GM18873 (cell line): ENCODE results near the gene CCRL2.

Source experiments
- ATAC-seq: cut with Tn5 transposase; IDR thresholded peaks from one replicate; pipeline ENCODE4 v1.9.1; 2021; ENCODE audit warnings: mild to moderate bottlenecking, moderate library complexity, moderate number of reproducible peaks; ENCODE audit not compliant: unreplicated experiment, low FRiP score

CCRL2 gene

DNA sequence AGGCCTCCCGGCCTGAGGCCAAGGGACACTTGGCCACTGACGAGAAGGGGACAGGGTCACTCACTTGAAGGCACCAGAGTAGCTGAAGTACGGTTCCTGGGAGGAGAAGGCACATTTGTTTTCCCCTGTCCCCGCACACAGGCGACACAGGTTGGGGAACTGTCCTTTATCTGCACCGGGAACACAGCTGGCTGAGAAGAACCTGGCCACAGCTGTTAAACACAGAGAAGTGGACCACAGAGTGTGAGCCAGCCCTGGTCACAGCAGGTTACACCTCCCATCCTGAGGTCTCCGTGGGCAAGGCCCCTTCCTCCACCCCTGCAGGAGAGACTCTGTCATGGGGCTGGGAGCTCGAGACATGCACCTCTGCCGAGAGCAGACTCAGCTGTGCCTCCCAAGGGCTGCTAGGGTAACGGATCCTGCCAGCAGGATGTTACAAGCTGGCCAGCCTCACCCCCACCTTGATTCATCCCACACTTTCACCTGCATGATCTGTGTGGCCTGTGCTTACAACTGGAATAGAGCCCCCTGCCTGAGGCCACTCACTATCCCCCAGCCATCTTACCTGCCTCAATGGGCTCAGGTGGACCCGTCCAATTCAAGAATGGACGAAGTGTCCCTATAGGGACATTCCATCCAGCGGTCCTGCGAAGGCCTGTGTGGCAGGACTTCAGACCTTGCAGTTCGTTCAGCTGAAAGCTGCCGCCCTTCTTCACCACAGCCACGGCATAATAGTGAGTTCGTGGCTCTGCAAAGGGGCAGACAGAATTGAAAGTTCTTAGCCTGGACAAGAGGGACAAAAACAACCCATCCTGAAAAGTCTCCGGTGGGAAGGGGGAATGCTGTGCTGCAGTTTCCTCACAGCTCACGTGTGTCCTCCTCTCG is 48.4 kb downstream of the CCRL2 start:
- no peak for ATAC-seq

DNA sequence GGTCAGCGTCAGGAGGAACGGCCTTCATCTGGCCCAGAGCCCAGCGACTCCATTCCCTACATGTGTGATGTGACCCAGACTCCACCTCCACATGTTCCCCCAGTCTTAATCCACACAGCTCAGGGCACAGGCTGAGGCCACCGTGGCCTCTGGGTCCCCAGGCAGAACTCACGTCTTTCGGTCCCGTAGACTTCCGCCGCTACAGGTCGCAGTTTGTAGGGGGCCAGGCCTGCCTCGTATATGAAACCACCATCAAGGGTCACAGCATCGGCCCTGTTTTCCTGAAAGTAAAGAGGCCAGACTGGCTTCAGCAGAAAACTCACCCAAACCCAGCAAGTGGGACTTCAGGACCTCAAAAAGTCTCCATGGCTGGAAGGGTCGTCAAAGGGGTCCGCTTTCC is 49.1 kb downstream of the CCRL2 start:
- no peak for ATAC-seq
